Measurements from ENCODE around the gene GCLM.

GRCh38 chr1:93937997-93938396 lies 28.8 kb upstream of the GCLM start:
- TF ChIP-seq TAF1 (IDR thresholded peaks at IDR 0.05; ENCODE audit: low read depth, low read length) (no peak), POLR2A (IDR thresholded peaks at IDR 0.05; ENCODE audit: low read depth, low read length) (no peak), POLR2AphosphoS5 (IDR thresholded peaks at IDR 0.05; ENCODE audit: low read depth, low read length) (no peak), SPI1 (IDR thresholded peaks at IDR 0.05; ENCODE audit: low read depth, low read length) (no peak)

Measured in GM12891 (cell line).